ENCODE measurements around the gene MDH1.

Gene MDH1

GRCh38 chr2:63628403-63628942 is 39.7 kb downstream of the MDH1 start:
- DNase-seq (ENCODE audit: low read depth in 2 of 2, low spot score in 1 of 2), result no peak

GRCh38 chr2:63631501-63631900 is 42.7 kb downstream of the MDH1 start:
- no peak for DNase-seq (ENCODE audit: low read depth in 2 of 2, low spot score in 1 of 2)

GRCh38 chr2:63632382-63632781 is 43.6 kb downstream of the MDH1 start:
- no peak for DNase-seq (ENCODE audit: low read depth in 2 of 2, low spot score in 1 of 2)

- no peak for DNase-seq (ENCODE audit: low read depth in 2 of 2, low spot score in 1 of 2)
These were observed 50.6 kb downstream of the MDH1 start for GRCh38 chr2:63639344-63639743.

GRCh38 chr2:63642946-63643345 is 54.2 kb downstream of the MDH1 start:
- DNase-seq (ENCODE audit: low read depth in 2 of 2, low spot score in 1 of 2), result no peak

- no peak for DNase-seq (ENCODE audit: low read depth in 2 of 2, low spot score in 1 of 2)
These were observed 54.7 kb downstream of the MDH1 start for GRCh38 chr2:63643486-63643885.

- no peak for DNase-seq (ENCODE audit: low read depth in 2 of 2, low spot score in 1 of 2)
These were observed 59.9 kb downstream of the MDH1 start for GRCh38 chr2:63648632-63649031.

GRCh38 chr2:63649829-63650228 is 61.1 kb downstream of the MDH1 start:
- no peak for DNase-seq (ENCODE audit: low read depth in 2 of 2, low spot score in 1 of 2)

- no peak for DNase-seq (ENCODE audit: low read depth in 2 of 2, low spot score in 1 of 2)
These were observed 62.0 kb downstream of the MDH1 start for GRCh38 chr2:63650756-63651155.

- no peak for DNase-seq (ENCODE audit: low read depth in 2 of 2, low spot score in 1 of 2)
These were observed 62.6 kb downstream of the MDH1 start for GRCh38 chr2:63651356-63651755.

GRCh38 chr2:63651861-63652651 is 63.3 kb downstream of the MDH1 start:
- no peak for DNase-seq (ENCODE audit: low read depth in 2 of 2, low spot score in 1 of 2)

- no peak for DNase-seq (ENCODE audit: low read depth in 2 of 2, low spot score in 1 of 2)
These were observed 63.9 kb downstream of the MDH1 start for GRCh38 chr2:63652652-63652985.

- no peak for DNase-seq (ENCODE audit: low read depth in 2 of 2, low spot score in 1 of 2)
These were observed 66.2 kb downstream of the MDH1 start for GRCh38 chr2:63654959-63655358.
